GM19023 (cell line): Measurements from ENCODE around the gene CNPPD1.

Experiments
- ATAC-seq: cut with Tn5 transposase; IDR thresholded peaks from one replicate; pipeline ENCODE4 v1.9.1; 2021; ENCODE audit warnings: mild to moderate bottlenecking, moderate library complexity; ENCODE audit not compliant: unreplicated experiment

The CNPPD1 gene

GRCh38 chr2:219163156-219163555, 13.6 kb downstream of the CNPPD1 start:
- no peak for ATAC-seq

- ATAC-seq, result no peak
Measured at GRCh38 chr2:219161097-219161496, 15.6 kb downstream of the CNPPD1 start.

GRCh38 chr2:219160186-219161017, 16.3 kb downstream of the CNPPD1 start, which contains the start of gene NHEJ1:
Gene NHEJ1, minus strand, starts transcription at chr2:219160815. Its CDS starts 2,453 bp downstream, at chr2:219158362.
- peak; percentile 88 for ATAC-seq

GRCh38 chr2:219159771-219160185, 16.9 kb downstream of the CNPPD1 start:
- no peak for ATAC-seq

DNA sequence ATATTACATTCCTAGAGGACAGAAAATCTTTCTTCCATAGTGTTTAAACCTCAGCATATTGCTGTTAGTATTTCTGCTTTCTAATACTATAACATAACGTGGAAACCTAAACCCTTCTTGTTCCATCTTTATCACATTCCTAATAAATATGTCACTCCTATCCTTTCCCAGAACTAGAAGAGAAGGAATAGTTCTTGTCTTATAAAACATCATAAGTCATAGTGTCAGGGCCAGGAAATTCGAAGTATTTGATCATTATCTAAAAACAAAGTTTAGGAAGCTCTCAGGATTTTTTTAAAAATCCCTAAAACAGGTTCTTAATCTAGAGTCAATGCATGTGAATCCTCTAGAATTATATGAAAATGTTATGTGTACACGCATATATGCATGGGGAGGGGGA, 18.1 kb downstream of the CNPPD1 start:
- ATAC-seq, result no peak

GRCh38 chr2:219158025-219158424, 18.7 kb downstream of the CNPPD1 start:
- ATAC-seq, result no peak

GRCh38 chr2:219157396-219157795, 19.3 kb downstream of the CNPPD1 start:
- no peak for ATAC-seq

DNA sequence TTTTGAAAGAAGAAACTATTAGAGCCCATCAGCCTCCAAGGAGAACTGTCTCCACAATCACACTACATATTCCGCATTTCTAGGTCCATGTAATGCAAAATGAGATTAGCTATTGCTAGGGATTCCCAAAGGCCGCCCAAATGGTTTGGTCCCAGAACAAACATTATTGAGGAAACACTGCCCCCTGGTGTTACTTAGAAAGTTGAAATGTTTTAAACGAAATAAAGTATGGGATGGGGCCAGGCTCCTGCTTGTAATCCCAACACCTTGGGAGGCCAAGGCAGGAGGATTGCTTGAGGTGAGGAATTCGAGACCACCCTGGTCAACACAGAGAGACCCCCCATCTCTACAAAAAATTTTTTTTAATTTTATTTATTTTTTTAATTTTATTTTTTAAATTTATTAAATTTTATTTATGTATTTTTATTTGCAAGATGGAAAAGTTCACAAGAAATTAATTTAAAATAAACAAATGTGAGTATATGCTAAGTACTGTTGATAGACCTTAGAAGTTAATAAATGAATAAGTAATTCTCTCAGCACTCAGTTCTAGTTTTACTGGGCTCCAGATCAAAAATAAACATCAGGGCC, 21.6 kb downstream of the CNPPD1 start:
- ATAC-seq, result no peak

- ATAC-seq, result no peak
Measured at GRCh38 chr2:219149667-219150066, 27.1 kb downstream of the CNPPD1 start.

- ATAC-seq, result no peak
Measured at GRCh38 chr2:219142329-219142728, 34.4 kb downstream of the CNPPD1 start.

- ATAC-seq, result no peak
Measured at GRCh38 chr2:219140722-219141121, 36.0 kb downstream of the CNPPD1 start.

- ATAC-seq, result no peak
Measured at GRCh38 chr2:219133976-219134375, 42.7 kb downstream of the CNPPD1 start.

- no peak for ATAC-seq
Measured at GRCh38 chr2:219131744-219132143, 45.0 kb downstream of the CNPPD1 start.

GRCh38 chr2:219131327-219131726, 45.4 kb downstream of the CNPPD1 start:
- ATAC-seq, result no peak

- no peak for ATAC-seq
Measured at GRCh38 chr2:219129589-219129988, 47.1 kb downstream of the CNPPD1 start.

- ATAC-seq, result no peak
Measured at GRCh38 chr2:219128396-219128795, 48.3 kb downstream of the CNPPD1 start.

GRCh38 chr2:219127037-219127635, 49.6 kb downstream of the CNPPD1 start:
- ATAC-seq, result no peak

GRCh38 chr2:219126555-219126954, 50.2 kb downstream of the CNPPD1 start:
- no peak for ATAC-seq

DNA sequence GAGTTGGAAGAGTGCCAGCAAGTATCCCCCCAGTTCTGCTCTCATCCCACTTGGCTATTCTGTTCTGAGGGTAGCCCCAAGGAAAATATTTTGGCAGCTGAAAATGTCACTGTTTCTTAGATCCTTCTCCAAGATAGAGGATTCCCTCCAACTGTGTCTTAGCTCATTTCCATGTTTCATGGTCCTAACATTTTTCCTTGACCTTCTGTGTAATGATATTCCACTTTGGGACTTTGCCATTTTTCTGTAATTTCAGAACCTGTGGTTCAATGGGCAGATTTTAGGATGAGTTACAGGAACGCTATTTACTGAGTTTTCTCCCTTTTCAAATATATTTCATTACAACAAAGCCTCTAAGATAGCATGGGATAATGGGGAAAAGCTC, 50.8 kb downstream of the CNPPD1 start:
- no peak for ATAC-seq

DNA sequence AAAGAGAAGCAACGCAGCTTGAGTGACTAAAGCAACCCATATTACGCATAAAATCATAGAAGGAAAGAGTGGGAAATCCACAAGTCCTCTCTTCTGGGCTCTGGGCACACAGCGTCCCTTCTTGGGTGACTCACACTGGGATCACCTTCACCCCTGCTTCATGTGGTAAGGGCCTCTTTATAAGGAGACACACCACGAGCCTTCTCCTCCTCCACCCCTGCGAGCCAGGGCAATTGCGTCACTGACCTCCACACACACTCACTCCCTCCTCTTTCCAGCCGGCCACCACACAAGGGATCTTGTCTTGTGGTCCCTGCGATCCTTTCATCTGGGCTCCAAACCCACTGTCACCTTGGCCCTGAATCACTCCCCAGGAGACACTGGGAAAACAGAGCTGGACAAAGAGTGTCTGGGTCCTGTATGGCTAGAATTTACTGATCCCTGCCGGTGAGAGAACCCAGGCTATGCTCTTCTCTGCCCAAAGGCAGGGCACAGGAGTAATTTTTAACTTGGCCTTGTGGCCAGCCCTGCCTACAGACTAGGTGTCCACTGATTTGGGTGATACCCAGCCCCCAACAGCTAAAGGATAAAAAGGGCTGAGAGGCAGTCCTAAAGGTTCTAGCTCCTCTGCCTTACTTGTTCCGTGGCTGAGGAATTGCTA, 51.4 kb downstream of the CNPPD1 start:
- no peak for ATAC-seq

DNA sequence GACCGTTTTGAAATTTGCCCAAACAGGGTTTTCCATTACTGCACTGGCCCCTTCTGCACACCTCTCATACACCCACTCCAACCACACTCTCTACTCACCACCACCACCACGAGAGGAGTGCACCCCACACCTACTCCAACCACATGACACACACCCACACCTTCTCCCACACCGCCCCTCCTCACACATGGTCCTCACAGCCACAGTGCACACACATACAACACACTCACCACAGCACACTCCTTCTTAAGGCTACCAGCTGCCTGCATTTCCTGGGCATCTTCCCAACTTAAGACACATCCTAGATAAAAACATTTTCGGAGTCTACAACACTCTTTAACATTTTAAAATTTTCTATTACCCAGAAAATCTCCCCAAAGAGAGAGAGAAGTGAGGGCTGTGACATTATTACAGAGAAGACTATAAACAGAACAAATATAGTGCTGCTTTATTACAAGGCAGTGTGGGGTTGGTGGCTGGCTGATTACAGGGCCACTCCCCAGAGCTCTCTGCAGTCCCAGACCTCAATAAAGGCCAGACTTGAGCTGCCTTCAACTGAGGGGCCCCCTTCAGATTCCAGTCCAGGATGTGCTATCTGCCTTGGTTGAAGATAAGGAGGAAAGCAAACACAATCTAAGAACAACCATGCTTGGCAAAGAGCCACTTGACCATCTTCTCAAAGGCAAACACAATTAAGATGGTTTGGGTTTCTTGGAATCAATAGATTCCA, 52.2 kb downstream of the CNPPD1 start:
- no peak for ATAC-seq
